Measurements from ENCODE around the gene ZNF594.

ZNF594 gene

GRCh38 chr17:5184288-5184687, 7.4 kb downstream of the ZNF594 start:
- H2AFZ ChIP-seq (ENCODE audit: low read length) = no peak overlapping the region
- no peaks in the 10 kb centered on the region for H3K9me2 ChIP-seq (ENCODE audit: low read depth, low read length)
- peaks cover 65% of the 10 kb centered on the region for H3K36me3 ChIP-seq (ENCODE audit: insufficient read depth, low read length)
- no peak overlapping the region for H3K4me2 ChIP-seq (ENCODE audit: low read length)
- no peaks in the 10 kb centered on the region for H4K20me1 ChIP-seq (ENCODE audit: insufficient read depth, low read length)
- no peak overlapping the region for H3K9ac ChIP-seq (ENCODE audit: low read length)
- H3K79me2 ChIP-seq (ENCODE audit: insufficient read depth, low read length) = no peaks in the 10 kb centered on the region
- H3K9me3 ChIP-seq (ENCODE audit: low read length) = peaks cover 64% of the 10 kb centered on the region
- TF ChIP-seq EZH2 (IDR thresholded peaks at IDR 0.05; ENCODE audit: borderline replicate concordance, low read length) = no peak
- TF ChIP-seq CTCF (IDR thresholded peaks at IDR 0.05; ENCODE audit: low read length) = no peak
- H3K4me1 ChIP-seq (ENCODE audit: insufficient read depth, low read length, severe bottlenecking) = no peaks in the 10 kb centered on the region
- H3K4me3 ChIP-seq (ENCODE audit: low read depth, low read length, poor library complexity, severe bottlenecking) = no peak overlapping the region
- no peak overlapping the region for H3K27ac ChIP-seq (ENCODE audit: low read depth, low read length, poor library complexity, severe bottlenecking)
- H3K27me3 ChIP-seq (ENCODE audit: insufficient read depth, low read length) = no peaks in the 10 kb centered on the region
- 0 out of 2 replicates have a peak, but pooled peaks cover 7% of the 10 kb centered on the region for H3F3A ChIP-seq (ENCODE audit: insufficient read depth, low read length)

GRCh38 chr17:5183410-5183793, 8.3 kb downstream of the ZNF594 start:
- peaks cover 59% of the 10 kb centered on the region for H3K36me3 ChIP-seq (ENCODE audit: insufficient read depth, low read length)
- H3K4me3 ChIP-seq (ENCODE audit: low read depth, low read length, poor library complexity, severe bottlenecking) = no peak overlapping the region
- H3K9me2 ChIP-seq (ENCODE audit: low read depth, low read length) = no peaks in the 10 kb centered on the region
- H3F3A ChIP-seq (ENCODE audit: insufficient read depth, low read length) = 0 out of 2 replicates have a peak, but pooled peaks cover 7% of the 10 kb centered on the region
- H3K9ac ChIP-seq (ENCODE audit: low read length) = no peak overlapping the region
- H3K27ac ChIP-seq (ENCODE audit: low read depth, low read length, poor library complexity, severe bottlenecking) = no peak overlapping the region
- no peak for TF ChIP-seq EZH2 (IDR thresholded peaks at IDR 0.05; ENCODE audit: borderline replicate concordance, low read length)
- TF ChIP-seq CTCF (IDR thresholded peaks at IDR 0.05; ENCODE audit: low read length) = no peak
- no peak overlapping the region for H3K4me2 ChIP-seq (ENCODE audit: low read length)
- no peaks in the 10 kb centered on the region for H3K4me1 ChIP-seq (ENCODE audit: insufficient read depth, low read length, severe bottlenecking)
- H3K79me2 ChIP-seq (ENCODE audit: insufficient read depth, low read length) = no peaks in the 10 kb centered on the region
- no peaks in the 10 kb centered on the region for H4K20me1 ChIP-seq (ENCODE audit: insufficient read depth, low read length)
- H2AFZ ChIP-seq (ENCODE audit: low read length) = no peak overlapping the region
- H3K27me3 ChIP-seq (ENCODE audit: insufficient read depth, low read length) = no peaks in the 10 kb centered on the region
- peaks cover 69% of the 10 kb centered on the region for H3K9me3 ChIP-seq (ENCODE audit: low read length)

GRCh38 chr17:5182597-5183409, 8.9 kb downstream of the ZNF594 start:
- Histone ChIP-seq H3K9me3 (ENCODE audit: low read length) (peaks cover 68% of the 10 kb centered on the region), H2AFZ (ENCODE audit: low read length) (no peak overlapping the region)

More at GRCh38 chr17:5182597-5183409, 8.9 kb downstream of the ZNF594 start:
- Histone ChIP-seq H3K4me3 (ENCODE audit: low read depth, low read length, poor library complexity, severe bottlenecking) (no peak overlapping the region), H3K9me2 (ENCODE audit: low read depth, low read length) (no peaks in the 10 kb centered on the region), H4K20me1 (ENCODE audit: insufficient read depth, low read length) (no peaks in the 10 kb centered on the region), H3K9ac (ENCODE audit: low read length) (no peak overlapping the region), H3K27ac (ENCODE audit: low read depth, low read length, poor library complexity, severe bottlenecking) (no peak overlapping the region), H3K4me2 (ENCODE audit: low read length) (no peak overlapping the region), H3K36me3 (ENCODE audit: insufficient read depth, low read length) (peaks cover 53% of the 10 kb centered on the region), H3K27me3 (ENCODE audit: insufficient read depth, low read length) (no peaks in the 10 kb centered on the region), H3F3A (ENCODE audit: insufficient read depth, low read length) (0 out of 2 replicates have a peak, but pooled peaks cover 7% of the 10 kb centered on the region), H3K4me1 (ENCODE audit: insufficient read depth, low read length, severe bottlenecking) (no peaks in the 10 kb centered on the region), H3K79me2 (ENCODE audit: insufficient read depth, low read length) (no peaks in the 10 kb centered on the region)
- no peak for TF ChIP-seq CTCF (IDR thresholded peaks at IDR 0.05; ENCODE audit: low read length)
- no peak for TF ChIP-seq EZH2 (IDR thresholded peaks at IDR 0.05; ENCODE audit: borderline replicate concordance, low read length)
